Esophagus muscularis mucosa (tissue), 4 donors: ENCODE measurements around the gene THBD. TPM values are rescaled to one million over a fixed set of nuclear protein-coding genes. Genes with fewer than 3 reads are reported as not detected.

Experiments used
- DNase-seq: peaks from one replicate; pipeline ENCODE4 v3.0.0-alpha.2; 2017; ENCODE audit errors: extremely low spot score
- H3K27ac ChIP-seq, 4 donors: fragments of 200-600 bp; sonication (generic); replicated peaks in 1 of 4; 1 replicate in 3 of 4; 2 replicates in 1 of 4; pipeline ENCODE4 v1.5.1; 2016 to 2019; ENCODE audit warnings: mild to moderate bottlenecking in 1 of 4
- H3K27me3 ChIP-seq, 4 donors: fragments of 200-600 bp; sonication (generic); one replicate each; pipeline versions ENCODE4 v1.5.1 to v1.6.0; 2016 to 2019
- H3K36me3 ChIP-seq, 4 donors: fragments of 200-600 bp; sonication (generic); one replicate each; pipeline ENCODE4 v1.5.1; 2016 to 2019
- H3K4me1 ChIP-seq, 4 donors: fragments of 200-600 bp; sonication (generic); one replicate each; pipeline ENCODE4 v1.5.1; 2016 to 2019
- H3K4me3 ChIP-seq, 4 donors: fragments of 200-600 bp; sonication (generic); 1 replicate in 2 of 4; 2 replicates in 2 of 4; pipeline ENCODE4 v1.5.1; 2016 to 2019; ENCODE audit warnings: mild to moderate bottlenecking in 4 of 4, moderate library complexity in 1 of 4
- H3K9me3 ChIP-seq, 4 donors: fragments of 200-600 bp; sonication (generic); 1 replicate in 3 of 4; 2 replicates in 1 of 4; pipeline ENCODE4 v1.5.1; 2016 to 2019
- CTCF ChIP-seq, 3 experiments: fragments of 200-600 bp in 2 of 3; fragments of 450-650 bp in 1 of 3; sonication (generic) in 2 of 3; IDR thresholded peaks; one replicate each; pipeline ENCODE4 v1.5.1; 2017 to 2019; ENCODE audit warnings: antibody characterized with exemption in 3 of 3, mild to moderate bottlenecking in 2 of 3, moderate library complexity in 1 of 3
- EP300 ChIP-seq: sonication (generic); formaldehyde crosslinking; IDR thresholded peaks from one replicate; pipeline ENCODE4 v1.6.1; 2017; ENCODE audit warnings: antibody characterized with exemption
- POLR2A ChIP-seq: fragments of 450-650 bp; IDR thresholded peaks from one replicate; pipeline ENCODE4 v1.6.1; 2017; ENCODE audit warnings: antibody characterized with exemption, moderate library complexity, mild to moderate bottlenecking, low read depth
- POLR2AphosphoS5 ChIP-seq, 2 donors: sonication (generic); formaldehyde crosslinking; IDR thresholded peaks; one replicate each; pipeline ENCODE4 v1.6.1; 2017; ENCODE audit warnings: antibody characterized with exemption in 2 of 2
- WGBS: methylation state at CpG from one replicate; pipeline ENCODE4 v1.1.5; 2018; 5-methylcytosine and 5-hydroxymethylcytosine counted together
- intact Hi-C: fragments of 100-400 bp; cut with DNase I; formaldehyde crosslinking; loops from one replicate; pipeline ENCODE4 v1.15.1; 2023
- total RNA-seq, 4 donors: library from RNA; depleted of rRNA; stranded (reverse); fragments of >200 nt; gene quantifications; one replicate each; pipeline versions ENCODE4 v1.1.0 to v1.2.1, GENCODE V29; 2016

THBD gene
- total RNA-seq, 4 donors from 2014 or later: 22.4 to 206 (median 47.3) TPM

GRCh38 chr20:23063168-23063567 is 13.7 kb upstream of the THBD start:
- no peak for DNase-seq
- peaks cover 30 to 46% (median 38%) of the 10 kb centered on the region in 4 donors for H3K4me1 ChIP-seq
- WGBS: 88% methylated on average over 3 of the region's 3 CpGs
- H3K36me3 ChIP-seq: no peaks in the 10 kb centered on the region
- peaks cover 0 to 5% (median 0%) of the 10 kb centered on the region in 4 donors for H3K27me3 ChIP-seq
- TF ChIP-seq CTCF (IDR thresholded peaks at IDR 0.05) (no peak), POLR2A (no peak), POLR2AphosphoS5 (IDR thresholded peaks at IDR 0.05) (no peak), EP300 (no peak)
- intact Hi-C loops: loop anchor here (5.0 kb wide), 2 partner anchors 174 to 371 kb away; no protein-coding TSS in a partner anchor
- no peaks in the 10 kb centered on the region for H3K9me3 ChIP-seq
- H3K27ac ChIP-seq: no peak overlapping the region
- H3K4me3 ChIP-seq: no peak overlapping the region

- Histone ChIP-seq H3K36me3 (no peaks in the 10 kb centered on the region), H3K27me3 (peaks cover 0 to 5% (median 0%) of the 10 kb centered on the region in 4 donors), H3K4me1 (peaks cover 30 to 46% (median 38%) of the 10 kb centered on the region in 4 donors), H3K9me3 (no peaks in the 10 kb centered on the region), H3K27ac (peak overlapping the region in 1 of 4 donors; percentile 15), H3K4me3 (no peak overlapping the region)
- intact Hi-C loops: loop anchor here (5.0 kb wide), 2 partner anchors 175 to 370 kb away; no protein-coding TSS in a partner anchor
- TF ChIP-seq POLR2A (no peak), EP300 (no peak), CTCF (IDR thresholded peaks at IDR 0.05) (no peak), POLR2AphosphoS5 (IDR thresholded peaks at IDR 0.05) (no peak)
- no peak for DNase-seq
These were observed 13.2 kb upstream of the THBD start for GRCh38 chr20:23062632-23063031.

GRCh38 chr20:23061734-23062561 is 12.5 kb upstream of the THBD start:
- peaks cover 30 to 46% (median 38%) of the 10 kb centered on the region in 4 donors for H3K4me1 ChIP-seq
- H3K27ac ChIP-seq: peak overlapping the region; percentile 19 to 65 (median 54)
- intact Hi-C loops: loop anchor here (5.0 kb wide), 2 partner anchors 175 to 370 kb away; no protein-coding TSS in a partner anchor
- no peaks in the 10 kb centered on the region for H3K36me3 ChIP-seq
- H3K4me3 ChIP-seq: no peak overlapping the region
- 25% methylated on average over 8 of the region's 8 CpGs for whole genome bisulfite sequencing
- DNase-seq: no peak
- peaks cover 0 to under 1% (median 0%) of the 10 kb centered on the region in 4 donors for H3K9me3 ChIP-seq
- no peaks in the 10 kb centered on the region for H3K27me3 ChIP-seq
- TF ChIP-seq POLR2A (no peak), EP300 (no peak), CTCF (IDR thresholded peaks at IDR 0.05) (peak in 1 of 3 experiments; percentile 51), POLR2AphosphoS5 (IDR thresholded peaks at IDR 0.05) (peak in 1 of 2 donors; percentile 8)

GRCh38 chr20:23061262-23061661 is 11.8 kb upstream of the THBD start:
- intact Hi-C loops: loop anchor here (5.0 kb wide), 2 partner anchors 176 to 369 kb away; no protein-coding TSS in a partner anchor
- TF ChIP-seq POLR2A: no peak
- TF ChIP-seq CTCF (IDR thresholded peaks at IDR 0.05): no peak
- no peak for TF ChIP-seq EP300
- TF ChIP-seq POLR2AphosphoS5 (IDR thresholded peaks at IDR 0.05): no peak
- WGBS: 66% methylated on average over 5 of the region's 5 CpGs

More at GRCh38 chr20:23061262-23061661, 11.8 kb upstream of the THBD start:
- no peak for DNase-seq
- no peaks in the 10 kb centered on the region for H3K36me3 ChIP-seq
- H3K9me3 ChIP-seq: peaks cover 0 to 5% (median 0%) of the 10 kb centered on the region in 4 donors
- peaks cover 30 to 46% (median 38%) of the 10 kb centered on the region in 4 donors for H3K4me1 ChIP-seq
- H3K4me3 ChIP-seq: no peak overlapping the region
- H3K27me3 ChIP-seq: no peaks in the 10 kb centered on the region
- H3K27ac ChIP-seq: peak overlapping the region; percentile 19 to 65 (median 54)
